Measurements from ENCODE around the gene CDK15. TPM values are rescaled to one million over a fixed set of nuclear protein-coding genes. Genes with fewer than 3 reads are reported as not detected.

CDK15 gene
- total and polyA plus RNA-seq, 2 donors (not counting 1 experiment from before 2014, with no cell fraction given) = not detected

- H3K4me1 Mint-ChIP-seq = no peaks in the 10 kb centered on the region
- intact Hi-C loops (cut with micrococcal nuclease) = no loop called here
- peaks cover 33% of the 10 kb centered on the region for H3K27me3 Mint-ChIP-seq
- DNase-seq = no peak
- H3K27ac Mint-ChIP-seq = no peak overlapping the region
- Histone ChIP-seq H3K79me2 (ENCODE audit: control insufficient read depth, insufficient read depth, low read length) (no peaks in the 10 kb centered on the region), H3K27me3 (replicated peaks in 1 of 4; ENCODE audit: control extremely low read depth in 1 of 4, control insufficient read depth in 3 of 4, insufficient read depth in 4 of 4, low read length in 3 of 4) (peaks cover 0 to 10% (median 4%) of the 10 kb centered on the region in 4 experiments), H2AFZ (ENCODE audit: insufficient read depth, low read depth, low read length, poor library complexity, severe bottlenecking) (no peak overlapping the region), H3K27ac (ENCODE audit: low read length in 2 of 2) (no peak overlapping the region), H3K36me3 (replicated peaks in 1 of 2; ENCODE audit: control extremely low read depth in 1 of 2, control insufficient read depth in 1 of 2, extremely low read depth in 1 of 2, insufficient read depth in 2 of 2, low read length in 1 of 2) (no peaks in the 10 kb centered on the region), H3K4me2 (replicated peaks; ENCODE audit: low read depth, low read length, poor library complexity, severe bottlenecking) (no peak overlapping the region), H3K4me1 (ENCODE audit: control insufficient read depth in 2 of 2, insufficient read depth in 2 of 2, low read length in 2 of 2) (no peaks in the 10 kb centered on the region), H3K4me3 (ENCODE audit: control extremely low read depth in 1 of 5, extremely low read depth in 1 of 5, insufficient read depth in 1 of 5, low read depth in 2 of 5, low read length in 4 of 5) (no peak overlapping the region), H3K9me3 (ENCODE audit: control extremely low read depth in 1 of 3, control insufficient read depth in 2 of 3, insufficient read depth in 1 of 3, low read length in 2 of 3) (no peaks in the 10 kb centered on the region), H3K9ac (ENCODE audit: low read length) (no peak overlapping the region), H4K20me1 (ENCODE audit: control insufficient read depth, insufficient read depth, low read length, poor library complexity, severe bottlenecking) (no peaks in the 10 kb centered on the region)
- TF ChIP-seq EZH2 (IDR thresholded peaks at IDR 0.05; ENCODE audit: borderline replicate concordance, insufficient read depth, low read depth, low read length, poor library complexity, severe bottlenecking) (no peak), CTCF (IDR thresholded peaks at IDR 0.05) (no peak)
- POLR2A ChIA-PET = no interaction called here
- H3K9me3 Mint-ChIP-seq (ENCODE audit: insufficient read depth) = no peaks in the 10 kb centered on the region
- CTCF ChIA-PET = interaction anchor here (1.1 to 1.4 kb wide), 2 partner anchors 12 to 287 kb away, joined by 3 read pairs; no protein-coding TSS in a partner anchor
- H3K4me3 Mint-ChIP-seq = no peak overlapping the region
- WGBS (ENCODE audit: insufficient coverage) = 91% methylated on average over 2 of the region's 5 CpGs
- ATAC-seq (ENCODE audit: low read depth) = no peak
Observed at GRCh38 chr2:201892516-201892915, 86.2 kb downstream of the CDK15 start.

GRCh38 chr2:201900362-201900761 lies 94.0 kb downstream of the CDK15 start:
- CTCF ChIA-PET = no interaction called here
- H3K27ac Mint-ChIP-seq = no peak overlapping the region

More at GRCh38 chr2:201900362-201900761, 94.0 kb downstream of the CDK15 start:
- H3K4me1 Mint-ChIP-seq = peaks cover 21% of the 10 kb centered on the region
- Histone ChIP-seq H2AFZ (ENCODE audit: insufficient read depth, low read depth, low read length, poor library complexity, severe bottlenecking) (no peak overlapping the region), H4K20me1 (ENCODE audit: control insufficient read depth, insufficient read depth, low read length, poor library complexity, severe bottlenecking) (no peaks in the 10 kb centered on the region), H3K27me3 (replicated peaks in 1 of 4; ENCODE audit: control extremely low read depth in 1 of 4, control insufficient read depth in 3 of 4, insufficient read depth in 4 of 4, low read length in 3 of 4) (peaks cover 0 to 7% (median 3%) of the 10 kb centered on the region in 4 experiments), H3K4me3 (ENCODE audit: control extremely low read depth in 1 of 5, extremely low read depth in 1 of 5, insufficient read depth in 1 of 5, low read depth in 2 of 5, low read length in 4 of 5) (no peak overlapping the region), H3K9me3 (ENCODE audit: control extremely low read depth in 1 of 3, control insufficient read depth in 2 of 3, insufficient read depth in 1 of 3, low read length in 2 of 3) (no peaks in the 10 kb centered on the region), H3K36me3 (replicated peaks in 1 of 2; ENCODE audit: control extremely low read depth in 1 of 2, control insufficient read depth in 1 of 2, extremely low read depth in 1 of 2, insufficient read depth in 2 of 2, low read length in 1 of 2) (no peaks in the 10 kb centered on the region), H3K79me2 (ENCODE audit: control insufficient read depth, insufficient read depth, low read length) (no peaks in the 10 kb centered on the region), H3K9ac (ENCODE audit: low read length) (no peak overlapping the region), H3K4me1 (ENCODE audit: control insufficient read depth in 2 of 2, insufficient read depth in 2 of 2, low read length in 2 of 2) (peaks cover 11 to 23% of the 10 kb centered on the region in 2 donors), H3K27ac (ENCODE audit: low read length in 2 of 2) (no peak overlapping the region), H3K4me2 (replicated peaks; ENCODE audit: low read depth, low read length, poor library complexity, severe bottlenecking) (no peak overlapping the region)
- no CpG with 5 or more reads among the region's 2 CpGs for WGBS (ENCODE audit: insufficient coverage)
- POLR2A ChIA-PET = no interaction called here
- ATAC-seq (ENCODE audit: low read depth) = peak; percentile 71
- TF ChIP-seq CTCF (IDR thresholded peaks at IDR 0.05) = no peak
- TF ChIP-seq EZH2 (IDR thresholded peaks at IDR 0.05; ENCODE audit: borderline replicate concordance, insufficient read depth, low read depth, low read length, poor library complexity, severe bottlenecking) = no peak
- H3K9me3 Mint-ChIP-seq (ENCODE audit: insufficient read depth) = no peaks in the 10 kb centered on the region
- intact Hi-C loops (cut with micrococcal nuclease) = no loop called here
- H3K27me3 Mint-ChIP-seq = peaks cover 27% of the 10 kb centered on the region
- no peak overlapping the region for H3K4me3 Mint-ChIP-seq
- DNase-seq = peak; percentile 44

All from B cell (primary cell).